22Rv1 (cell line): ENCODE results near the gene UBE2L5.

Experiments used
- CTCF ChIP-seq: fragments of 450-650 bp; IDR thresholded peaks from 2 replicates; pipeline ENCODE4 v1.5.1; 2017; ENCODE audit warnings: mild to moderate bottlenecking
- ZFX ChIP-seq: fragments of 450-650 bp; IDR thresholded peaks from 2 replicates; pipeline ENCODE4 v1.6.1; 2017; ENCODE audit warnings: antibody characterized with exemption, borderline replicate concordance

- no peak for TF ChIP-seq CTCF
- no peak for TF ChIP-seq ZFX
These were observed 44.1 kb upstream of the UBE2L5 start for GRCh38 chr13:30378191-30378590.
